GM19193 (cell line): ENCODE measurements around the gene MARK2.

ENCODE experiments used
- POLR2A ChIP-seq: IDR thresholded peaks from 4 replicates; pipeline ENCODE4 v1.6.1; 2011; ENCODE audit not compliant: insufficient read depth, insufficient read length; ENCODE audit errors: extremely low read depth

MARK2 gene

DNA sequence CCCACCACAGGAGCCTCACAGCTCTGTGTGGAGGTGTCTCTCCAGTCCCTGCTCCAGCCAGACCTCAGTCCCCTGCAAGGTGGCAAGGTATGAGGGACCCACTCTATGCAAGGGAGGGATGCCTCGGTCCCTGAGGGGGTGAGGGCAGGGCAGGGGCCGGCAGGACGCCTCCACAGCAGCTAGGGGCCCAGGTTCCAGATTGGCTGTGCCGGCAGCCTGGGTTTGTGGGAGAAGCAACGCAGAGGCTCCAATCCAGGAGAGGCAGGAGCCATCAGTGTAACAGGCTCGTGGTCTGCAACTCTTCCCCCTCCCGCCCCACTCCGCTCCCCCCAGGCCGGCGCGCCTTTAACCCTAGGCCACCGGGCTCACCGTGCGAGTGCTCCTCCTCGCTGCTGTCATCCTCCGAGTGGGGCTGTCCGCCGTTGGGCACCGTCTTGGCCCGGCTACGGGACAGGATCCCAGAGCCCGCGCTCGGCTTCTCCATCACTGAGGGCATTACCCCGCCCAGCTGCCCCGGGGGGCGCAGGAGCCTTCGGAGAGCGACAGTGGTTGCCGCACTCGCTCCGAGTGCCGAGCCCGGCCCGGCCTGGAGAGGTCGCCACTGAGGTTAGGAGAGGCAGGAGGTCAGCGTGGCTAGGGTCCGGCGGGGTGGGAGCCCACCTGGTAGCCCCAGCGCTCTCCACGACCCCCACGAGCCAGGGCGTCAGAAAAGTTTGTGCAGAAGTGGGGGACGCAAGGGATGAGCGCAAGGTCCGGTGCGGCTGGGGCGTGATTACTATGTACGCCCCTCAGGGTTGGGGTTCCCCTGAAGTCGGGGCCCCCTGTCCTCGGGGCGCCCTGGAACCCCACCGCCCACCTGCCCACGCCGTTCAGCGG lies 77.3 kb downstream of the MARK2 start:
- no peak for TF ChIP-seq POLR2A

DNA sequence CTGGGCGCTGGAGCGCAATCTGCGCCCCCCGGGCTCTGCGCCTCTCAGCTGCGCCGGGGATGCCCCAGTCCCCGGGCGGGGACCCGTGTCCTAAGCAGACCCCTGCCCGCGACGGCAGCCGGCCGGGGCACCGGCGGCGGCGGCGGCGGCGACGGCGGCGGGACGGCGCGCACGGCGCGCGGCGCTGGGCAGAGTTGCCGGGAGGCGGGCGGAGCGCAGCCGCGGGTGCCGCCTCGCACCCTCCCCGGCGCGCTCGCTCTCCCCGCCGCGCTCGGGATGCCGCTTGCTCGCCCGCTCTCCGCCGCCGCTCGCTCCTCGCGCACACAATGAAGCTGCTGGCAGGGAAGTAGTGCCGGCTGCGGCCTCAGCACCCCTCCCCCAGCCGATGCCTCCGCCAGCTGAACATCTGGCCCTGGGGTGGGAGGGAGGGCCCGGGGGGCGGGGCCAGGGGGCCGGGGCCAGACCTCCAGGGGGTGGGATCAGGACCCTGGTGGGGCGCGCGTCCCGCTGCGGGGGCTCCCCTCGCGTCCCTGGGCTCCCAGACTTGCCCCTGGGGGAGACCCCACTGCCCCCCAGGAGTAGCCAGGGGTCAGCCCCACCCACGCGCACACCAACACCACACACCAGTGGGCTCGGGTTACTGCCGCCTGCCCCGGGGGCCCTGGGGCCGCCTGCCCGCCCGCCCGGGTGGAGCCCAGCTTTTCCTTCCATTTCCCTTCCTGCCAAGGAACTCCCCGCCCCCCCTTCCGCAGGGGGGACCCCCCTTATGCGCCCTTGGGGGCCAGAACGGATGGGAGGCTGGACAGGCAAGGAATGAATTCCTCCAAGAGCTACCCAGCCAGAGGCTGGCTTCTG lies 78.2 kb downstream of the MARK2 start, which contains the start of gene RCOR2:
RCOR2 (minus strand) TSS at position 328 of the 855 bp plus-strand sequence. CDS start 708 bp downstream, outside the sequence.
- no peak for TF ChIP-seq POLR2A

DNA sequence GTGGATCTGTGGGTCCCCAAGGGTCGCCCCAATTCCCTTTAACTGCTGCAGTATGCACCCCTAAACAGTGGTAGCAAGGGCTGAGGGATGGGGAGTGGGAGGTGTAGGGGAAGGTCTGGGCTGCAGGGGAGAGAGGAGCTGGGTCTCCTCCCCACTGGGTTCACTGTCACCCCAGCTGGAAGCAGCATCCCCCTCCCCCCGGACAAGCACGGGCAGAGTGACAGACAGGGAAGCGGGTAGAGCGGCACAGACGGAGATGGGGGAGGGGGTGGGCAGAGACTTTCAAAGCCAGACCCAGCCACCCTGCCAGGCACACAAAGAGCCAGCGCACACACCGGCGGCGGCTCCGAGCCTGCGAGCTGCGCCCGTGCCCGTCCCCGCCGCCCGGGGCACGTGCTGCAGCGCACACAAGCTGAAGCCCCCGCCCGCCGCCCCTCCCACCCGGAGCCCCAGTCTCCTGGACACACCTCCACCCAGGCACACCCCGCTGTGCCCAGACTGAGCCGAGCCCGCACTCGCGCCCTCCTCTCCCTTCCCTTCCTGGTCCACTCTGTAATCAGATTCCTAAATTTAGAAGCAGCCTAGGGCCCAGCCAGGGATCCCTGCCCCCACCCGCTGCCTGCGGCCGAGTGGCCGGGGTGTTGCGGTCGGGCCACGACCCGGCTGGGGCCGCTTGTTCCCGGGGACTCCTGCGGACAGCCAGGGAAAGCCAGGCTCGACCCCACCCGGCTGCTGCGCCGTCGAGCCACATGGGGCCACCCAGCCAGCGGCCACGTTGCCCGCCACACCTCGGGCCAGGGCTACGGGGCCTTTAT lies 79.0 kb downstream of the MARK2 start:
- no peak for TF ChIP-seq POLR2A

DNA sequence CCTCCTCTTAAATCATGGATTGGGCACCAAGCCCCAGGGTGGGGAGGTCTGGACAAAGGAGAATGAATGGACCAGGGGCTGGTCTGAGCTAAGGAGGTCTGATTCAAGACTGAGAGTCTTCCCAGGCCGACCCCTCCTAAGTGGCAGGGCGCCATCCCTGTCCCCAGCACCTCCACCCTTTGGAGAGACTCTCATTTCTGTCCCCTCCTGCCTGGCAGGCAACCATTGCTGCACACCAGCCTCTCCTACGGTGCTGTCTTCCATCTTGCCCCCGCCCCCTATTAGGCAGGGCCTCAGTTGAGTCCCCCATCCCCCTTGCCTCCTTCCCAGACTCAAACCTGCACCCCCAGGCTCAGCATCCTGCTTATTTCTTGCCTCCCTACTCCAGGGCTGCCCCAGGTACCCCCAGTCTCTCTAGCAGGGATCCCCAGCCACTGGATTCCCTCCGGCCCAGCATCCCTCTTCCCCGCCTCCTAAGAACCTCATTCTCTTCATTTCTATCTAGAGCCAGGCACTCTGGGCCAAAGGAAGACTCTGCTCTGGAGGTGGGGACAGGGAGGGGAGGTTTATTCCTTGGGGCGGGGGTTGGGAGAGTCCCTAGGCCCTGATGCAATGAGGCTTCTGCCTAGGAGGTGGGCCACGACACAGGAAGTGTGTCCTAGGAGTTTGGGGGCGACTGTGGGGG lies 79.7 kb downstream of the MARK2 start:
- no peak for TF ChIP-seq POLR2A

DNA sequence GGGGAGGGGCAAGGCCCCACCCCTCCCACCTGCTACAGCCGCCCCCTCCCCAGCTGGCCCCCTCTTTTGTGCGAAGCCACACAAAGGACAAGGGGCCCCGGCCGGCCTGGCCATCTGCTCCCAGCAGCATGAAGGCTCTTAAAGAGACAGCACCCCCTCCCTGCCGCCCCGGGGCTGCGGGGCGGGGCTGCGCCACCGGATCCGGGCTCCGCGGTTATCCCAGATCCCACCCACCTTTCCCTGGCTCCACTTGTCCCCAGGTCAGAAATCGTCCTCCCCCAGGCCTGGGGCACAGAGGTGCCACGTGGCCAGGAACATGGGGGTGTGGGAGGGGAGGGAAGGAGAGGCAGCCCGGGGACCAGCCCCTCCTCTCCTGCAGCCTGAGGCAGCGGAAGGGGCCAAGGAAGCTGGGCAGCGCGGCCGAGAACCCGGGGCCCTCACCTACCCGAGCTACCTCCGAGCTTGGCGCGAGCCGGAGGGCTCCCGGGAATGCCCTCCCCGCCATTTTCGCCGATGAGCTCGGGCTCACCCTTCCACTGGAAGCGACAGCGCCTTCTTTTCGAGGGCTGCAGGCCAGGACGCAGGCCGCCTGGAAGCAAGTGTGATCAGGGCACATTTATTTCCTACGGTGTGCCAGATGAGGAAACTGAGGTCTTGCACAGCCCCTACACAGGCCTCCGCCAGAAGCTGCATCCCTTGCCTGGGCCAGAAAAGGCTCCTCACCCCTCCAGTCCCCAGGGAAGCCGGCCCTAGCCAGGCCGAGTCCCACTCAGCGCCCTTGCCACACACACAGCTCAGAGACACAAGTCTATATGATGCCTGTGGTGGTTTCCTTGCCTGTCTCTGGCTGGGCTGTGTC lies 80.6 kb downstream of the MARK2 start:
- no peak for TF ChIP-seq POLR2A

DNA sequence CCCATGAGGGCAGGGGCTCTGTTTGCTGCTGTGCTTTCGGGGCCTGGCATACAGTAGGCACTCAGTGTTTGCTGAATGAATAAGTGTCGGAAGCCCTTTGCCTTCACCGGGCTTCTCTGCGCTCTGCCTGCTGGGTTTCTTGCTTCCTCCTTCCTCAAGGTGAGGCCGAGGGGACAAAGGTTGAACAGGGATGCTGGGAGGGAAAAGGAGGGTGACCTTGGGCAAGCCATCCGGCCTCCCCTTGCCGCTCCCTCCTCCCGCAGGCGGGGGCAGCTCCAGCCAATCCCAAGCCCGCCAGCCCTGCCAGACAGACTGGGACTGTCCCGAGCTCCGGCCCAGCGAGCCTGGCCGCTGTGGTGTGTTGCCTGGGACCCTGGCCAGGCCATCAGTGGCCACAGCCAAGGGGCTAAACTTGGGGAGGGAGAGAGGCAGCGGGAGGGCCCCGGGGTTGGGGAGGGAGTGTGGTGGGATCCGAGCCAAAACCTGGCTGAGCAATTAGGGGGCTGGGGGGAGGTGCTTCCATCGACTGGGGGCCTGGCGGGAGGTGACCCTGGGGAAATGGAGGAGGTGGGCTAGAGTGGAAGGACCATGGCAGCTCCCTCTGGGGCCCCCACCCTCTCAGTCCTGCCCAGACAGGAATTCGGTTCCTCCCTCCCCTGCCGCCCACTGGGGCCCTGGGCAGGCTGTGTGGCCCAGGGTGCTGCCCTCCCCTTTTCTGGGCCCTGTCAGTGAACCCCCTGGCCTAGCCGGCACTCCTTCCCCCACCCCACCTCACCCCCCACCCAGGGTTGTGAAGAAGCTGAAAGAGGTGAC lies 81.4 kb downstream of the MARK2 start:
- no peak for TF ChIP-seq POLR2A

DNA sequence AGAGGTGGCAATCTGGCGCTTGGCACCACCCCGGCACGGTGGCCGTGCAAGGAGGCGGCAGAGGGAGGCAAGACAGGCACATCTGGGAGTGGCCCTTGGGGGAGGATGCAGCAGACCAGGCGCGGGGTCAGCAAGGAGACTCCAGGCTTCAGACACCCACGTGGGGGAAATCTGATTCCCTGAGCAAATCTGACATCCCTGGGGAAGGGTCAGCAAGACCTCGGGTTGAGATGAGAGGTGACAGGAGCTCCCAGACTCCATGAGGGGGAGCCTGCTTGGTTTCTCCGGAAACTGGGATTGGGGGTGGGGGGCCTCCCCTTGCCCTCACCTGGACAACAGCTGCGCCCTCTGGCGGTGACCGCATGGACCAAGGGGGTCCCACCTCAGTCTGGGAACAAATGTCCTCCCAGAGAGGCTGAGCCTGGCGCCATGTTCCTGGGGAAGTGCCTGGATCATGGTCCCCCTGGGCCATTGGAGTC lies 82.1 kb downstream of the MARK2 start:
- no peak for TF ChIP-seq POLR2A

DNA sequence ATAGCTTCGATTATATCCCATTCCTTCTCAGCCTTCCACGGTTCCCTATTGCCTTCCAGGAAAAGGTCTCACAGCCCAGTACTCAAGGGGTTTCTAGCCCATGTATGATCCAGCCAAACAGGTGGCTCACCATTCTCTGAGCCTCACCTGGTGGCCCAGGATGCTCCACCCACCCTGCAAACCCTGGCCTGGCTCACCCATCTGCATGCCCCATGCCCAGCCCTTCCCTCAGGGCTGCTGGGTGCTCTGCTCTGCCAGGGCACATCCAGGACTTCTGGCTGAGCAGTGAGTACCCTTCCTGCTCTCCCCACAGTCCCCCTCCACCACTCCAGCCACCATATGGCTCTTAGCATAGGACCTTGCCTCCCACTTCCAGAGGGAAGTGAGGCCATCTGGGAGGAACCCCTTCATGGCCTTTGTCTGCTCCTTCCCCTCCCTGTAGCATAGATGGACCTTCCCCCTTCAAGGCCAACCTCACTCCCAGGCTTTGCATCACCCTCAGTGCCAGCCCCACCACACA lies 83.8 kb downstream of the MARK2 start:
- TF ChIP-seq POLR2A: no peak

DNA sequence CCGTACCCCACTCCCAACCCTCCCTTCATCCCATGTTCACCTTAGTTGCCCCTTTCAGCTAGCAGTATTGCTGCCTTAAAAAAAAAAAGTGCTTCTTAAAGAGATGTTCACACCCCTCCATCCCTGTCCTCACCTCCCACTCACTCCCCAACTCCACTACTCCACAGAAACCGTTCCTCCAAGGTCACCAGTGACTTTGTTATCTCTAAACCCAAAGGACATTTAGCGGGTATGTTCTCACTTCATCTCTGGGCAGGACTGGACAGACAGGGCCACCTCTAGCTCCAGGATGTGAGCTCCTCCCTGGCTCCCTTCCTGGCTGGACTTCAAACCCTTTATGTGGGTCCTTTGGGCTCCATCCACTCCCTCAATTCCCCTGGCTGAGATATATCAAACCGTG lies 84.4 kb downstream of the MARK2 start:
- no peak for TF ChIP-seq POLR2A

DNA sequence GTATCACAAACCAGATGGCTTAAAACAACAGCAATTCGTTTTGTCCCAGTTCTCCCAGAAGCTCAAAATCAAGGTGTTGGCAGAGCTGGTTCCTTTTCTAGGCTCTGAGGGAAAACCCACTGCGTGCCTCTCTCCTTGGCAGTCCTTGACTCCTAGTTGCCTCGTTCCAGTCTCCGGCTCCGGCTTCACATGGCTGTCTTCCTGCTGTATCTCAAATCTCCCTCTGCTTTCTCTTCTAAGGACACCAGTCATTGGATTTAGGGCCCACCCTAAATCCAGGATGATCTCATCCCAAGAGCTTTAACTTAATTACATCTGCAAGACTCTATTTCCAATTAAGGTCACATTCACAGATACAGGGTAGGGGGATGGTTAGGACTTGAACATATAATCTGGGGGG lies 90.7 kb downstream of the MARK2 start:
- TF ChIP-seq POLR2A: no peak

DNA sequence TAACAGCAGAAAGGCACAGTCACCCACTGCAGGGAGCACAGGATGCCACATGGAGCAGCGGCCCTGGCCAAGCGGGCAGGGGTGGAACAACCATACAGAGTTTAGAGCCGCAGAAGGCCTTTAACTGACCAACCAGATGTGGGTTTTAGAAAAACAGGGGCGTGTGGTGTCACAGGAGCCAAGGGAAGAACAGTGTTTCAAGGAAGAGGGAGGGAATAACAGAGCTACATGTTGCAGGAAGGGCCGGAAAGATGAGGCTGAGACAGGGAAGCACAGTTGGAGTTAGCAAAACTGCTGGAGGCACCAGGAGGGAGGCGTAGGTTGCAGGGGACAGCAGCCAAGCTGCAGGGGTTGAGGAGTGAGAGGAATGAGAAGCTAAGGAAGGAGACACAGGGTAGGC lies 92.1 kb downstream of the MARK2 start:
- no peak for TF ChIP-seq POLR2A

DNA sequence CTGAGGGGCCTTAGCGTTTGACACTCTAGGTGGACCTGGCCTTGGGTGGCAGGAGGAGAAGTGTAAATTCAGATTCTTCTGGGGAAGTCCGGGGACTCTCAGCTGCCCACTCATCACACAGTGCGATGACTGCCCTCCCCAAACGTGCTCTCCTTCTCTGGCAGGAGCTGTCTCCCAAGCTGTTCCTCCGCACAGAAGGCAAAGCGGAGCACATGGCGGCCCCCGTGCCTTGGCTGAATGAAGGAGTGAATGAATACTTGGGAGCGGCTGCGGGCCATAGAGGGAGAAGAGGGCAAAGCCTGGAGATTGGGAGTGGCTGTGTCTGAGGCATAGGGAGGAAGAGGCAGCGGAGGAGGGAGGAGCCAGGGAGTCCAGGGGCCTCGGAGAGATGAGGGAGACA lies 93.0 kb downstream of the MARK2 start:
- no peak for TF ChIP-seq POLR2A

DNA sequence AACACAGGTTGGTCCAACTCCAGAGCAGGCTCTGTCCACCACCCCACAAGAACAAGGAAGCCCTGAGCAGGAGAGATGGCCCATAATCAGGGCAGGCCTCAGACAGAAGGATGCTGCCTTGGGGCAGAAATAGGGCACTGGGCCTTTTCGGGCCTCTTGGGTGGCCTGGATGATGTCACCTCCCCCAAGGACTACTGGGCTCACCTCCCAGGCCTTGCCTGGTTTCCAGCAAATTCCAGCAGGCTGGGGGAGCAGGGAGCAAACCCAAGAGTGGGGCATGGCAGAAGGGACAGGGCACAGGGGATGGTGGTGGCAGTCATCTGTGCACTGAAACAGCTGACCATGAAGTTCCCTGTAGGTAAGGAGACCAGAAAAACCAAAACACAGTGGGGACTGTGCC lies 94.5 kb downstream of the MARK2 start:
- TF ChIP-seq POLR2A: no peak
